GM19468 (cell line): ENCODE data around the gene CUX1.

Experiments used
- ATAC-seq: cut with Tn5 transposase; IDR thresholded peaks from one replicate; pipeline ENCODE4 v1.9.1; 2021; ENCODE audit warnings: mild to moderate bottlenecking, moderate library complexity, moderate number of reproducible peaks; ENCODE audit not compliant: unreplicated experiment; ENCODE audit errors: extremely low read depth

The CUX1 gene

GRCh38 chr7:102055181-102055976, 238.0 kb downstream of the CUX1 start:
- ATAC-seq, result no peak

DNA sequence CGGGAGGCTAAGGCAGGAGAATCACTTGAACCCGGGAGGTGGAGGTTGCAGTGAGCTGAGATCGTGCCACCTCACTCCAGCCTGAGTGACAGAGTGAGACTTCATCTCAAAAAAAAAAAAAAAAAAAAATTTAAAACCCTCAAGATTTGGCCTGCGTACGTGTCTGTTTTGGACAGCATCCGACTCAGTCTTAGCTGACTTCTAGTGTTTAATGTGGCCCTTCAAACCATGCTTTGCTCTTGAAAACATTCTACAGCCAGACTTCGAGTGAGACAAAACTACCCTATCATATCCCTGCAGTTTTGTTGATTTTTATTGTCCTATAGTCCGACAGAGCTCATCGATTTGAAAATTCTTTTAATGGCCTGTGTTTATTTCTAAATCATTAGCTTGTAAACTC, 242.1 kb downstream of the CUX1 start:
- no peak for ATAC-seq

DNA sequence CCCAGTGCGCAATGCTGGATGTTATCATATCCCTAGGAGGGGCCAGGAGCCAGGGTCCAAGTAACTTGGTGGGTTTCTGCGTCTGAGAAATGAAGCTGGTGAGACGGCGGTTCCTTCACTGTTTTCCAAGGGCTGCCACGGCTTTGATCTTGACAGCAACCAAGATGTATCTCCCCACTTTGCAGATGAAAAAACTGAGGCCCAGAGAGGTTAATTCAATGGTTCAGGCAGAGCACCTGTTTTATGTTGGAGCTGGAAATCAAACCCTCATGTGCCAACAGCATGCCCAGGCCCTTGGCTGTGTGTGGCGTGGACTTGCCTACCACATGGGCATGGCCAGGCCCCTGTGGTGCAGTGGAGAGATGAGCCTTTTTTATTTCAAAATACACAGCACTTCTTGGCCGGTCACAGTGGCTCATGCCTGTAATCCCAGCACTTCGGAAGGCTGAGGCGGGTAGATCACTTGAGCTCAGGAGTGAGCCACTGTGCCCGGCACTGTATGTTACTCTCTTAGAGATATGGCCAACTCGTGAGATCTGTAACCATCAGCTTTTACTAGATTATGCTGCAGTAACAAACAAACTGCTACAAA, 244.0 kb downstream of the CUX1 start:
- no peak for ATAC-seq

DNA sequence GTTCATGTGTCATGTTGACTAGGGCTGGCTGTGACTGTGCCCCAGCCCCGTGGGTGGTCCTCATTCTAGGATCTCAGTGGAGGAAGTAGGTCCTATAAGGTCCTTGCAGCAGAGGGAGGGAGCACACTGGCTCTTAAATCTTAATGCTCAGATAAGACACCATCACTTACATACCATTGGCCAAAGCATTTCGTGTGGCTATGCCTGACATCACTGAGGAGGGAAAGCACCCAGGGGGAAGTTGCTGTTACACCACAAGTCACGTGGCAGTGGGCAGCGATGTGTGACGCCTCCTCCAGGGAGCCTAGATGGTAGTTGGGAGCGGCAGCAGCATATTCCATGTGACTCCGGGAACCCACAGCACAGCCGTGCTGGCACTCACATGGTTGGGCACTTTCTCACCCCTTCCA, 244.6 kb downstream of the CUX1 start:
- peak; percentile 63 for ATAC-seq

- ATAC-seq, result no peak
These were observed 246.3 kb downstream of the CUX1 start for GRCh38 chr7:102063690-102064180.

- ATAC-seq, result no peak
These were observed 247.1 kb downstream of the CUX1 start for GRCh38 chr7:102064361-102065025.

DNA sequence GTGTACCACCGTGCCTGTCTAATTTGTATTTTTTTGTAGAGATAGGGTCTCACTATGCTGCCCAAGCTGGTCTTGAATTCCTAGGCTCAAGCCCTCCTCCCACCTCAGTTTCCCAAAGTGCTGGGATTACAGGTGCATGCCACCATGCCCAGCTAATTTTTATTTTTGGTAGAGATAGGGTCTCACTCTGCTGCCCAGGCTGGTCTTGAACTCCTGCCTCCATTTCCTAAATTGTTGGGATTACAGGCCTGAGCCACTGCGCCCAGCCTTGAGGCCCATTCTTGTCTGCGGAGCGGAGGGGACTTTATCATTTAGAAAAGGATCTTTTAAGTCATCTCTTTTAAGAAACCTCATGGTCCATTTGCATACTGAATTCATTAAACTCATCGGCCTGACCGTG, 247.8 kb downstream of the CUX1 start:
- no peak for ATAC-seq

DNA sequence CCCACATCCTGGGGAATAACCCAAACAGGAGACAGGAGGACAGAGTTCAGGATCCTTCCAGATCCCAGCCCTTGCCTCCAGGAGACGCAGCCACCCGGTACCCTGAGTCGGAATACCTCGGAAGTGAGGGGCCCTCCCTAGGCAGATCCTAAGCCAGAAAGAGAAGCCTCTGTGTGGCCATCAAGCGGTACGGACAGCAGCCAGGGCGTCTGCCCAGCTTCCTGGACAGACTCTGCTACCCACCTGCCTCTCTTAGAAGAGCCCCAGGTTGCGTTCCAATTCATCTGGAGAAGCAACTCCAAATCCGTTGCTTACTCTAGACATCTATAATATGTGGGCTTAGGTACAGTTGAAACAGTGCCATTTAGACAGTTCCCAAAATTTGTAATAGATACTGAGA, 249.1 kb downstream of the CUX1 start:
- ATAC-seq, result no peak

DNA sequence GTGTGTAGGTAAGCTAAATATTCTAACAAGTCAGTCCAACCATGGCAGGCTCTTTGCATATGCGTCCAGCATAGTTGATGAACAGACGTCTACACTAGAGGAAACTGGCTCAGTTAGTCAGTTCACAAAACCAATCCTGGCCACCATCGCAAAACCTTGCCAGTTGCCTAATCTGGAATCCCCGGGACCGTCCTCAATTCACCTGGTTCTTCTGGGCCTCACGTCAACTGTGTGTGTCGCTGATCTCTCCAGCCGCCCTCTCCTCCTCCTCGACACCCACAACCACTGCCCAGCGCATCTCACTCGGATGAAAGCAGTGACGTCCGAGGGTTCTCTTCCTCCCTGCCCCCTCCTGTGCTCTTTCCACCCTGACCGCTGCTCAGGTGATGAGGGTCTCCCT, 251.4 kb downstream of the CUX1 start:
- no peak for ATAC-seq

- no peak for ATAC-seq
These were observed 252.7 kb downstream of the CUX1 start for GRCh38 chr7:102069931-102070629.

DNA sequence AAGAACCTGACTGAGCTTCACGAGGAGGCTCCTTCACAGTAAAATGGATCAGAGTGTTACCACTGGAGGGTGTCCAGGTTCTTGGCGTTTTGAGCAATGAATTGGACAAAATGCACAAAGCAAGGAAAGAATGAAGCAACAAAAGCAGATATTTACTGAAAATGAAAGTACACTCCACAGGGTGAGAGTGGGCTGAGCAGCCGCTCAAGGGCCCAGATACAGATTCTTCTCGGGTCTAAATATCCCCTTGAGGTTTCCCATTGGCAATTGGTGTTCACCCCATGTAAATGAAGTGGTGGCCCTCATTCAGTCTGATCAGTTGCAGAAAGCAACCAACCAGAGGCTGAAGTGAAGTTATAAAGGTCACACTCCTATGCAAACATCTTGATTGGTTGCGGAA, 254.6 kb downstream of the CUX1 start:
- no peak for ATAC-seq

- no peak for ATAC-seq
These were observed 255.3 kb downstream of the CUX1 start for GRCh38 chr7:102072636-102073209.

- no peak for ATAC-seq
These were observed 256.8 kb downstream of the CUX1 start for GRCh38 chr7:102073931-102074880.

GRCh38 chr7:102075126-102075525, 257.7 kb downstream of the CUX1 start:
- no peak for ATAC-seq

- no peak for ATAC-seq
These were observed 258.2 kb downstream of the CUX1 start for GRCh38 chr7:102075553-102076135.

DNA sequence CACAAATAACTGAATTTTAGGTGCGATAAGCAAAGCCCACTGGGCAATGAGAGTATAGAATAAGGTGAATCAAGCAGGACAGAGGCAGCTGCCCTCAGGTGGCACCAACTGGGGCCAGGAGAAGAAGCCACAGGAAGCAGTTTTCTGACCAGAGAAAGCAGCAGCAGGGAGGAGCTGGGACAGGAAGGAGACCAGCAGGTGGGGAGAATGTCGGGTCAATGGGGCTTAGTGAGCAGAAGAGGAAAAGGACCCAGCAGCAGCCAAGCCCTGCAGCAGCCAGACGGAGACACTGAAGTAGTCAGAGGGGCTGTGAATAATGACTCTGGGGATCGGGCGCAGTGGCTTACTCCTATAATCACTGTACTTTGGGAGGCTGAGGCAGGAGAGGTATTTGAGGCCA, 259.7 kb downstream of the CUX1 start:
- no peak for ATAC-seq

- ATAC-seq, result no peak
These were observed 262.0 kb downstream of the CUX1 start for GRCh38 chr7:102079140-102080018.

GRCh38 chr7:102080019-102080433, 262.6 kb downstream of the CUX1 start:
- ATAC-seq, result no peak
